Heart left ventricle (tissue), 13 donors: Measurements from ENCODE around the gene CHL1.

Experiments
- CTCF ChIP-seq, 12 donors: fragments of 200-600 bp; sonication (generic) in 4 of 12; IDR thresholded peaks; one replicate each; pipeline versions ENCODE4 v1.5.0 to v1.8.0; 2018 to 2022; ENCODE audit warnings: antibody characterized with exemption in 12 of 12, mild to moderate bottlenecking in 5 of 12
- POLR2A ChIP-seq, 2 donors: fragments of 450-650 bp; IDR thresholded peaks; one replicate each; pipeline ENCODE4 v1.6.1; 2017; ENCODE audit warnings: antibody characterized with exemption in 2 of 2, mild to moderate bottlenecking in 2 of 2, moderate library complexity in 2 of 2
- donor health status: ischemic (EF 13 %, LVEDD 7.1; RV severe dilation, severe dysfunction).
- donor health status: DM: no; HTN: yes; CAD: no.
- donor health status: DM: no; HTN: no; CAD: no.
- donor health status: ischemic (EF 25% LVEDD 6.9; RV normal size, moderate dysfunction).
- donor health status: ischemic (EF 25% LVEDD 5.7; RV mildly dilated, moderate dysfunction).
- donor health status: ischemic (EF 35%, LVEDD 5.7; RV mildly dilated, moderate dysfunction).
- donor health status: nonischemic (EF 11% LVEDD 7.7; RV severe dilation, severe dysfunction).
- donor health status: DM: yes; HTN: yes; CAD: no.
- donor health status: PGD.
- donor health status: ischemic (EF 29% LVEDD 5.4; RV normal size, mild dysfunction).
- donor health status: nonischemic (EF 23%, LVEDD 6.1; RV moderate dilation, normal function).

DNA sequence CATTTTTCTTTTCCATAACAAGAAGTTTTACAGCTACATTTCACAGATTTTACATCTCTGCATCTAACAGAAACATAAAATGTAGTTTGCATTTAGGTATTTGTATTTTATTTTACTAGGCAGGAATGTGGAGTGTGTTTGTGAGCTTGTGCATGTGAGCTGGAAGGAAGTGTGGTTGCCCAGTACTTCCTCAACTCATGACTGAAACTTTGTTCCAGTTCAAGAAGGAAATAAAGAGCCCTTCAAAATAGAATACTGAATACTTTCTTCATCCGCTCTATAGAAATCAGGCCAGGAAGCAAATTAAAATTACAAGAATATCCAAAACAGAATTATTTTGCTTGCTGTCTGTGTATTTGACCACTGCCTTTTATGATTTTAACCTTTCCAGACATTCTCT lies 81.3 kb downstream of the CHL1 start:
- TF ChIP-seq CTCF (IDR thresholded peaks at IDR 0.05) = no peak
- TF ChIP-seq POLR2A (IDR thresholded peaks at IDR 0.05) = no peak
